Left lobe of liver (tissue), 2 donors: ENCODE data around the gene PNMA8C. TPM values are rescaled to one million over a fixed set of nuclear protein-coding genes. Genes with fewer than 3 reads are reported as not detected.
"Not testable (repeated sequence)": the region's sequence is repeated elsewhere in the genome, so short reads cannot be mapped to it uniquely, and the experiment has no call there.

Source experiments
- ATAC-seq: fragments of 200-7000 bp; cut with Tn5 transposase; one replicate; pipeline ENCODE4 v1.9.1; 2020; ENCODE audit warnings: mild to moderate bottlenecking, moderate library complexity
- DNase-seq: peaks from one replicate; pipeline ENCODE4 v3.0.0-alpha.2; 2020; ENCODE audit warnings: low spot score
- total RNA-seq: library from RNA; stranded (reverse); gene quantifications from one replicate; pipeline ENCODE4 v1.2.1, GENCODE V29; 2021
- donor health status: DM: no; HTN: no; CAD: no; lungs with moderate emphysema.
- donor health status: DM: no; HTN: yes; CAD: no.

Gene PNMA8C
- total RNA-seq, 1 donor from 2014 or later: not detected

- DNase-seq (no peak), ATAC-seq (no peak)
These were observed 19.1 kb upstream of the PNMA8C start for GRCh38 chr19:46447824-46448223.

- DNase-seq (no peak), ATAC-seq (no peak)
These were observed 18.3 kb upstream of the PNMA8C start for GRCh38 chr19:46447006-46447405.

GRCh38 chr19:46446021-46446420, 17.3 kb upstream of the PNMA8C start:
- ATAC-seq: no peak
- no peak for DNase-seq

- ATAC-seq (no peak), DNase-seq (no peak)
These were observed 14.2 kb upstream of the PNMA8C start for GRCh38 chr19:46442808-46443450.

GRCh38 chr19:46441866-46442265, 13.1 kb upstream of the PNMA8C start:
- DNase-seq (no peak), ATAC-seq (no peak)

- not testable (repeated sequence) for DNase-seq, ATAC-seq
These were observed 7.0 kb upstream of the PNMA8C start for GRCh38 chr19:46435689-46436088.

- DNase-seq (no peak), ATAC-seq (no peak)
These were observed 6.3 kb upstream of the PNMA8C start for GRCh38 chr19:46435009-46435408.

- not testable (repeated sequence) for DNase-seq, ATAC-seq
These were observed 4.7 kb upstream of the PNMA8C start for GRCh38 chr19:46433470-46433869.

GRCh38 chr19:46431824-46432223, 3.1 kb upstream of the PNMA8C start:
- DNase-seq (no peak), ATAC-seq (no peak)

- no peak for DNase-seq
- ATAC-seq: no peak
These were observed 1.3 kb upstream of the PNMA8C start for GRCh38 chr19:46429999-46430398.

GRCh38 chr19:46427518-46428045, 1.2 kb downstream of the PNMA8C start:
- no peak for DNase-seq
- no peak for ATAC-seq

GRCh38 chr19:46426506-46427162, 2.1 kb downstream of the PNMA8C start:
- peak; percentile 71 for DNase-seq
- peak; percentile 82 for ATAC-seq

- ATAC-seq (peak; percentile 76), DNase-seq (no peak)
These were observed 2.7 kb downstream of the PNMA8C start for GRCh38 chr19:46426035-46426505.

- DNase-seq: no peak
- no peak for ATAC-seq
These were observed 5.5 kb downstream of the PNMA8C start for GRCh38 chr19:46423188-46423587.

- no peak for DNase-seq
These were observed 6.4 kb downstream of the PNMA8C start for GRCh38 chr19:46422344-46422743.

GRCh38 chr19:46420056-46420455, 8.7 kb downstream of the PNMA8C start:
- DNase-seq: no peak
- ATAC-seq: no peak

More at GRCh38 chr19:46422344-46422743, 6.4 kb downstream of the PNMA8C start:
- no peak for ATAC-seq

GRCh38 chr19:46415804-46416709, 12.7 kb downstream of the PNMA8C start:
- ATAC-seq: peak; percentile 52
- DNase-seq: not testable (repeated sequence)

GRCh38 chr19:46414899-46415298, 13.8 kb downstream of the PNMA8C start:
- not testable (repeated sequence) for ATAC-seq, DNase-seq

GRCh38 chr19:46413262-46414031, 15.3 kb downstream of the PNMA8C start, which contains the start of gene CCDC8:
Gene CCDC8 (minus strand): TSS chr19:46413564. CDS start chr19:46412810, 754 bp downstream.
- ATAC-seq (peak; percentile 60), DNase-seq (no peak)

GRCh38 chr19:46412650-46413261, 16.0 kb downstream of the PNMA8C start:
- no peak for DNase-seq
- ATAC-seq: no peak
